Measurements from ENCODE around the gene THSD7A. TPM values are rescaled to one million over a fixed set of nuclear protein-coding genes. Genes with fewer than 3 reads are reported as not detected.

Gene THSD7A
- total and polyA plus RNA-seq, 2 of the 4 experiments (the other 2 are of a cell fraction) = 0.02 to 0.18 TPM

DNA sequence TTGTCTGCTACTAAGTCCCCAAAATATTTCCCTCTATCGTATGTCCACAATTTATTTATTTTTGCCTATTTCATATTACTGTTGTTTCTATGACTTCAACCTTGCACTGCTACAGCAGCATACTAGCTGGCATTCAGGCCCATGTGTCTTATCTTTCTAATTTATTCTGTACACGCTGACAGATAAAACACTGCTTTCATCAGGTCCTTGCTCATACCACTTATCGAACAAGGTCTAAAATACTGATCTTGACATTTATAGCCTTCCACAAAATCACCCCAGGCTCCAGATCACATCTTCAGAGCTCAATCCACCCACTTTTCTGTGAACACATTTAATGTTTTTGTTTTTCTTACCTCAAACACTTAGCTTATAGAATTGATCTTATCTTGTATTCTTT is 374.6 kb downstream of the THSD7A start:
- H3K56ac ChIP-seq (ENCODE audit: extremely low read depth, insufficient read depth, low read length) = no peak overlapping the region
- in situ Hi-C loops (cut with MboI; ENCODE audit: low sequenced_read_pairs) (no loop called here), dilution Hi-C loops (cut with HindIII; ENCODE audit: low sequenced_read_pairs, unreplicated experiment) (no loop called here), intact Hi-C loops (cut with micrococcal nuclease) (loop anchor here (10.0 kb wide), 1 partner anchor 57 kb away; no protein-coding TSS in a partner anchor)
- no peak overlapping the region for H3K14ac ChIP-seq (replicated peaks; ENCODE audit: low read depth, low read length)
- DNase-seq (no peak), ATAC-seq (ENCODE audit: low read depth) (no peak)
- no peak overlapping the region for H3K4ac ChIP-seq (ENCODE audit: low read depth, low read length)
- H3K9me3 ChIP-seq (ENCODE audit: control insufficient read depth, insufficient read depth, low read length) = no peaks in the 10 kb centered on the region
- H2BK120ac ChIP-seq (ENCODE audit: low read depth, low read length) = no peak overlapping the region
- H2BK5ac ChIP-seq (ENCODE audit: low read depth, low read length, poor library complexity, severe bottlenecking) = no peak overlapping the region
- no peaks in the 10 kb centered on the region for H3K4me1 ChIP-seq (ENCODE audit: control insufficient read depth, insufficient read depth, low read length)
- 40% methylated on average over 2 of the region's 3 CpGs; no CpG with 5 or more reads in 1 of the 2 experiments for WGBS, 2 experiments (ENCODE audit: extremely low coverage in 2 of 2, insufficient read length in 1 of 2)
- no peak overlapping the region for H2BK20ac ChIP-seq (ENCODE audit: low read depth, low read length)
- no peak overlapping the region for H2BK15ac ChIP-seq (ENCODE audit: low read depth, low read length)
- H3K4me3 ChIP-seq (ENCODE audit: insufficient read depth, low read depth, low read length) = no peak overlapping the region
- no peaks in the 10 kb centered on the region for H4K20me1 ChIP-seq (ENCODE audit: insufficient read depth, low read length)
- H3K9me1 ChIP-seq (ENCODE audit: insufficient read depth, low read length) = no peaks in the 10 kb centered on the region
- TF ChIP-seq, protein P1, sequence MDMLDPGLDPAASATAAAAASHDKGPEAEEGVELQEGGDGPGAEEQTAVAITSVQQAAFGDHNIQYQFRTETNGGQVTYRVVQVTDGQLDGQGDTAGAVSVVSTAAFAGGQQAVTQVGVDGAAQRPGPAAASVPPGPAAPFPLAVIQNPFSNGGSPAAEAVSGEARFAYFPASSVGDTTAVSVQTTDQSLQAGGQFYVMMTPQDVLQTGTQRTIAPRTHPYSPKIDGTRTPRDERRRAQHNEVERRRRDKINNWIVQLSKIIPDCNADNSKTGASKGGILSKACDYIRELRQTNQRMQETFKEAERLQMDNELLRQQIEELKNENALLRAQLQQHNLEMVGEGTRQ (IDR thresholded peaks at IDR 0.05; ENCODE audit: low read depth, low read length) = no peak
- no peak for TF ChIP-seq BHLHE40 (IDR thresholded peaks at IDR 0.05; ENCODE audit: low read depth, low read length)
- no peaks in the 10 kb centered on the region for H3K36me3 ChIP-seq (ENCODE audit: control insufficient read depth, insufficient read depth, low read length)
- H3K79me1 ChIP-seq (ENCODE audit: low read depth in 1 of 2, low read length in 2 of 2) = no peaks in the 10 kb centered on the region
- no peak overlapping the region for H3K18ac ChIP-seq (ENCODE audit: low read depth, low read length)
- no peak overlapping the region for H3K9ac ChIP-seq (ENCODE audit: low read depth, low read length)
- no peak overlapping the region for H2AFZ ChIP-seq (replicated peaks; ENCODE audit: low read length, poor library complexity)
- H4K5ac ChIP-seq (ENCODE audit: low read depth, low read length) = no peak overlapping the region
- no peak overlapping the region for H4K91ac ChIP-seq (ENCODE audit: insufficient read depth, low read depth, low read length)
- H4K8ac ChIP-seq (ENCODE audit: low read depth in 2 of 2, low read length in 2 of 2) = no peak overlapping the region
- ChIA-PET CTCF (no interaction called here), POLR2A (ENCODE audit: unreplicated experiment) (no interaction called here)
- BruUV-seq (replicated peaks) = no TSS peak
- H3K4me2 ChIP-seq (ENCODE audit: low read depth, low read length) = no peak overlapping the region
- no peak overlapping the region for H3K27ac ChIP-seq (ENCODE audit: insufficient read depth, low read length)
- H2AK9ac ChIP-seq (replicated peaks; ENCODE audit: low read depth, low read length, poor library complexity) = no peak overlapping the region
- H2AK5ac ChIP-seq (ENCODE audit: low read depth, low read length) = no peak overlapping the region
- no peak overlapping the region for H3K23ac ChIP-seq (ENCODE audit: low read depth, low read length)
- no peaks in the 10 kb centered on the region for H3K27me3 ChIP-seq (ENCODE audit: control insufficient read depth, insufficient read depth, low read length)

Data from IMR-90 (cell line).